ENCODE data around the gene BAX. TPM values are rescaled to one million over a fixed set of nuclear protein-coding genes. Genes with fewer than 3 reads are reported as not detected.
A peak's percentile ranks its signal among the peaks of the same experiment; 100 is the strongest.

The BAX gene
- polyA plus RNA-seq, 2 of the 4 experiments (the other 2 are of a cell fraction) = 134 to 299 TPM

GRCh38 chr19:48910803-48911202 is 43.9 kb upstream of the BAX start:
- TF ChIP-seq ZFP36 (IDR thresholded peaks at IDR 0.05; ENCODE audit: borderline replicate concordance, partially characterized antibody) (peak; percentile 99), NR3C1 (IDR thresholded peaks at IDR 0.05) (no peak), KDM1A (IDR thresholded peaks at IDR 0.05; ENCODE audit: low read depth) (peak; percentile 54; the same call in 1 of the 2 replicates), EHMT2 (IDR thresholded peaks at IDR 0.05; ENCODE audit: low read depth) (no peak), MAZ (IDR thresholded peaks at IDR 0.05; ENCODE audit: borderline replicate concordance, low read depth, low read length) (no peak), MYC (IDR thresholded peaks at IDR 0.05; ENCODE audit: borderline replicate concordance, low read length) (no peak), FOSL2 (IDR thresholded peaks at IDR 0.05) (no peak), FOSL2 (CRISPR knock-in tag; IDR thresholded peaks at IDR 0.05) (no peak), REST (IDR thresholded peaks at IDR 0.05) (no peak), HES2 (IDR thresholded peaks at IDR 0.05) (no peak)
- no peak for ATAC-seq
- no peak for FAIRE-seq
- H3K4me2 ChIP-seq = no peak overlapping the region
- DNase-seq (ENCODE audit: low read depth in 1 of 2, low spot score in 1 of 2) = no peak
- no peaks in the 10 kb centered on the region for H3K9me3 ChIP-seq
- no peak overlapping the region for H3K27ac ChIP-seq
- CTCF ChIA-PET = interaction anchor here (0.5 to 2.8 kb wide), 5 partner anchors 10 to 83 kb away, joined by 3 to 16 read pairs (median 4); partner anchors contain the start of genes NUCB1 and RUVBL2
- H3K4me3 ChIP-seq = no peak overlapping the region
- no peaks in the 10 kb centered on the region for H3K4me1 ChIP-seq
- WGBS (ENCODE audit: missing lambda C conversion rate) = 75% methylated on average over 2 of the region's 2 CpGs
- POLR2A ChIA-PET = interaction anchor here (0.6 kb wide), 1 partner anchor 26 kb away, joined by 8 read pairs; no protein-coding TSS in a partner anchor

GRCh38 chr19:48913114-48913889 is 41.4 kb upstream of the BAX start:
- ChIA-PET CTCF (interaction anchor here (1.0 to 8.3 kb wide), 6 partner anchors 8 to 233 kb away, joined by 3 to 48 read pairs (median 3); partner anchors contain the start of gene NUCB1), POLR2A (no interaction called here)
- no peak overlapping the region for H3K27ac ChIP-seq
- H3K4me2 ChIP-seq = no peak overlapping the region
- no peaks in the 10 kb centered on the region for H3K9me3 ChIP-seq
- FAIRE-seq = no peak
- no peak overlapping the region for H3K4me3 ChIP-seq
- peak; percentile 77 to 82 for ATAC-seq
- H3K4me1 ChIP-seq = no peaks in the 10 kb centered on the region
- DNase-seq (ENCODE audit: low read depth in 1 of 2, low spot score in 1 of 2) = no peak
- TF ChIP-seq ZFP36 (IDR thresholded peaks at IDR 0.05; ENCODE audit: borderline replicate concordance, partially characterized antibody) (no peak), KDM5A (IDR thresholded peaks at IDR 0.05) (no peak), TP53 (CRISPR knock-in tag; IDR thresholded peaks at IDR 0.05) (no peak), HOXB13 (CRISPR knock-in tag; IDR thresholded peaks at IDR 0.05; ENCODE audit: low read depth) (no peak), HOXA7 (CRISPR knock-in tag; IDR thresholded peaks at IDR 0.05) (no peak), CBX8 (IDR thresholded peaks at IDR 0.05) (no peak), JUNB (IDR thresholded peaks at IDR 0.05) (no peak), MAZ (IDR thresholded peaks at IDR 0.05; ENCODE audit: borderline replicate concordance, low read depth, low read length) (no peak), RCOR1 (IDR thresholded peaks at IDR 0.05; ENCODE audit: low read depth, low read length) (no peak), CHD4 (IDR thresholded peaks at IDR 0.05; ENCODE audit: borderline replicate concordance) (no peak), NFE2L2 (conservative IDR thresholded peaks at IDR 0.05; ENCODE audit: low read length) (no peak), HDAC2 (IDR thresholded peaks at IDR 0.05) (no peak)
- TF ChIP-seq, protein P1, sequence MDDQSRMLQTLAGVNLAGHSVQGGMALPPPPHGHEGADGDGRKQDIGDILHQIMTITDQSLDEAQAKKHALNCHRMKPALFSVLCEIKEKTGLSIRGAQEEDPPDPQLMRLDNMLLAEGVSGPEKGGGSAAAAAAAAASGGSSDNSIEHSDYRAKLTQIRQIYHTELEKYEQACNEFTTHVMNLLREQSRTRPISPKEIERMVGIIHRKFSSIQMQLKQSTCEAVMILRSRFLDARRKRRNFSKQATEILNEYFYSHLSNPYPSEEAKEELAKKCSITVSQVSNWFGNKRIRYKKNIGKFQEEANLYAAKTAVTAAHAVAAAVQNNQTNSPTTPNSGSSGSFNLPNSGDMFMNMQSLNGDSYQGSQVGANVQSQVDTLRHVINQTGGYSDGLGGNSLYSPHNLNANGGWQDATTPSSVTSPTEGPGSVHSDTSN (IDR thresholded peaks at IDR 0.05) = no peak
- 85% methylated on average over 9 of the region's 9 CpGs for WGBS (ENCODE audit: missing lambda C conversion rate)
